Measurements from ENCODE around the gene HTR1D. TPM values are rescaled to one million over a fixed set of nuclear protein-coding genes. Genes with fewer than 3 reads are reported as not detected.
A peak's percentile ranks its signal among the peaks of the same experiment; 100 is the strongest.

Gene HTR1D
- total and polyA plus RNA-seq, 12 donors = 0.03 to 0.06 TPM; not detected in 10

DNA sequence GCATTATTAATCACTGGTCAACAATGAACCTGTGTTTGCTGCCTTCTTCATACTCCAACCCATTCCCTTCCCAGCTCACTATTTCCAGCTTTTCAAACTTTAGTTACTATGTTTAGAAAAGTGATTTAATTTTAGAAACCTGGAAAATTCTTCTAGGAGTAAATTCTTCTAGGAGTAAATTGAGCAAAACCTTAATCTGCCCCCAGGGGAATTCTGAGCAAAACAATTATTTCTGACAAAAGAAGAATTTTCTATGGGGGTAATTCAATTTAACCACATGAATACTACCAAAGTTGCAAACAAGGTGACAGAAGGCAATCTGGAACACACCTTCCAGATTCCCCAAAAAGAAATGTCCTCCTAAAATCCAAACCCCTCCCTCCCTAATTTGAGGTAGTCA, 50.4 kb downstream of the HTR1D start:
- DNase-seq = no peak
- intact Hi-C loops (cut with DNase I) = loop anchor here in 1 of 2 donors (5.0 kb wide), 1 partner anchor 65 kb away; no protein-coding TSS in a partner anchor
- H3K27me3 ChIP-seq = no peaks in the 10 kb centered on the region
- H3K36me3 ChIP-seq (replicated peaks in 1 of 2) = no peaks in the 10 kb centered on the region
- no peak for TF ChIP-seq POLR2A (IDR thresholded peaks at IDR 0.05)
- TF ChIP-seq, protein P1, sequence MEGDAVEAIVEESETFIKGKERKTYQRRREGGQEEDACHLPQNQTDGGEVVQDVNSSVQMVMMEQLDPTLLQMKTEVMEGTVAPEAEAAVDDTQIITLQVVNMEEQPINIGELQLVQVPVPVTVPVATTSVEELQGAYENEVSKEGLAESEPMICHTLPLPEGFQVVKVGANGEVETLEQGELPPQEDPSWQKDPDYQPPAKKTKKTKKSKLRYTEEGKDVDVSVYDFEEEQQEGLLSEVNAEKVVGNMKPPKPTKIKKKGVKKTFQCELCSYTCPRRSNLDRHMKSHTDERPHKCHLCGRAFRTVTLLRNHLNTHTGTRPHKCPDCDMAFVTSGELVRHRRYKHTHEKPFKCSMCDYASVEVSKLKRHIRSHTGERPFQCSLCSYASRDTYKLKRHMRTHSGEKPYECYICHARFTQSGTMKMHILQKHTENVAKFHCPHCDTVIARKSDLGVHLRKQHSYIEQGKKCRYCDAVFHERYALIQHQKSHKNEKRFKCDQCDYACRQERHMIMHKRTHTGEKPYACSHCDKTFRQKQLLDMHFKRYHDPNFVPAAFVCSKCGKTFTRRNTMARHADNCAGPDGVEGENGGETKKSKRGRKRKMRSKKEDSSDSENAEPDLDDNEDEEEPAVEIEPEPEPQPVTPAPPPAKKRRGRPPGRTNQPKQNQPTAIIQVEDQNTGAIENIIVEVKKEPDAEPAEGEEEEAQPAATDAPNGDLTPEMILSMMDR (IDR thresholded peaks at IDR 0.05) = no peak
- H3K4me1 ChIP-seq (replicated peaks in 1 of 2) = peaks cover 29 to 63% of the 10 kb centered on the region in 2 donors
- no peaks in the 10 kb centered on the region for H3K9me3 ChIP-seq (replicated peaks in 1 of 3)
- H3K27ac ChIP-seq = peak overlapping the region; percentile 78 to 98 (median 93)
- peak overlapping the region in 2 of 4 donors; percentile 21 to 69 for H3K4me3 ChIP-seq

DNA sequence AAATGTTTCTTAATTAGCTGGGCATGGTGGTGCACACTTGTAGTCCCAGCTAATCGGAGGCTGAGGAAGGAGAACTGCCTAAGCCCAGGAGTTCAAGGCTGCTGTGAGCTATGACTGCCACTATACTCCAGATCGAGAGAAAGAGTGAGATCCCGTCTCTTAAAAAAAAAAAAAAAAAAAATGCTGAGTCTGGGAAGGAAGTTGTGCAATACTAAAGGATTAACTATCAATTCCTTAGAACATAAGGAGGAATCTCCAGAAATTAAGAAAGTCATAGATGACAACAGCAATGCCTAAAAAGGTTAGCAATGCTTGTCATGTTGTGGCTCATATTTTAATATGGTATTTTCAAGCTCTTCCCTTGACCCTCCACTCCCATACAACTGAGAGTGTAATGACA, 53.9 kb downstream of the HTR1D start:
- intact Hi-C loops (cut with DNase I) = no loop called here
- Histone ChIP-seq H3K36me3 (replicated peaks in 1 of 2) (no peaks in the 10 kb centered on the region), H3K9me3 (replicated peaks in 1 of 3) (no peaks in the 10 kb centered on the region), H3K4me1 (replicated peaks in 1 of 2) (peaks cover 29 to 62% of the 10 kb centered on the region in 2 donors), H3K27ac (no peak overlapping the region), H3K4me3 (no peak overlapping the region), H3K27me3 (no peaks in the 10 kb centered on the region)
- no peak for DNase-seq
- WGBS, 4 donors = 11 to 24% (median 19%) methylated on average over 3 of the region's 3 CpGs
- TF ChIP-seq, protein P1 (IDR thresholded peaks at IDR 0.05) = no peak
- TF ChIP-seq POLR2A (IDR thresholded peaks at IDR 0.05) = no peak

DNA sequence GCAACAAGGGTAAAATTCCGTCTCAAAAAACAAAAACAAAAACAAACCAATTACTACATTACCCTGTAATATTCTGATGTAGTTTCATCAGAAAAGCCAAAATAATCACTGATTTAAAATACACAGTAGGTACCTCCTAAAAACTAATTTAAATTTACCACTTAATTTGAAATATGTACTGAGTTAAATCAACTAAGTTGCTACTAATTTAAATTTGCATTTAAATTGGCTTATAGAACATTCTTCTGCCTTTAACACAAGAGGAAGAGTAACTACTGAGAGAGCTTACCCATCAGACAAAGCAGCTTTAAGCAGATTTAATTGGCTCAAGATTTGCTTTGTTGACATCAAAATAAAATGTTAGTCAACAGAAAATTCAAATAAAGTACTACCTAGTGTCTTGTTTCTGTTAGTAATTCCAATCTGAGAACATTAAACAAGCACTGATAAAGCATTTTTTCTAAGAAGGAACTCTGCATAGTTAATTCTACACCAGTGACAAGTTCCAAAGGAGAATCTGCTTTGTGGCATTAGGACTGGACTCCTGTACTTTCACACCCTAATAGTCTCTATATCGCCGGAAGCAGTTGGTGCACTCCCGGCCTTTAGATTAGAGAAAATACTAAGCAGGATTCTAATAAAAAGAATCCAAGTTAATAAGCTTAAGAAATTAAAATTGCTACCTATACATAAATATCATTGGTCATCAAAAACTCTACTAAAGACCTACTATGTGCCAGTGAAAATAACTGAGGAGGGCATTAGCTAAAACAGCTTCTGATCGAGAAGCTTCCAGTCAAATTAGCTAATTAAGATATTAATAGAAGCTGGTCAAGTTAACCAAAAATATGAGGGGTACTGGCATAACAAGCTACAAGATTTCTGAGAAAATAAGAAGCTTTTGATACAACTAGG, 57.1 kb downstream of the HTR1D start:
- Histone ChIP-seq H3K4me3 (no peak overlapping the region), H3K27me3 (no peaks in the 10 kb centered on the region), H3K36me3 (replicated peaks in 1 of 2) (no peaks in the 10 kb centered on the region), H3K27ac (no peak overlapping the region), H3K4me1 (replicated peaks in 1 of 2) (peaks cover 24 to 64% of the 10 kb centered on the region in 2 donors), H3K9me3 (replicated peaks in 1 of 3) (no peaks in the 10 kb centered on the region)
- 64 to 74% (median 68%) methylated on average over 5 of the region's 5 CpGs for WGBS, 4 donors
- no peak for DNase-seq
- intact Hi-C loops (cut with DNase I) = no loop called here
- TF ChIP-seq, protein P1 (IDR thresholded peaks at IDR 0.05) = no peak
- no peak for TF ChIP-seq POLR2A (IDR thresholded peaks at IDR 0.05)

DNA sequence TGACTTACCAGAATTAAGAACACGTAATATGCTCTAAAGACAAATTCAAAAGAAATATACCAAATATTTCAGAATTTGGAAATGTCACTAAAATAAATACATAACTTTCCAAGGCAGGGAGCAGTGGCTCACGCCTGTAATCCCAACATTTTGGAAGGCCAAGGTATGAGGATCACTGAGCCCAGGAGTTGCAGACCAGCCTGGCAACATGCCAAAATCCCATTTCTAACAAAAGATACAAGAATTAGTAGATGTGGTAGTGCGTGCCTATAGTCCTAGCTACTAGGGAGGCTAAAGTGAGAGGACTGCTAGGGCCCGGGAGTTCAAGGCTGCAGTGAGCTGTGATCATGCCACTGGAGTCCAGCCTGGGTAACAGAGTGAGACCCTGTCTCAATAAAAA, 60.4 kb downstream of the HTR1D start:
- no peak overlapping the region for H3K27ac ChIP-seq
- no peak for TF ChIP-seq POLR2A (IDR thresholded peaks at IDR 0.05)
- TF ChIP-seq, protein P1 (IDR thresholded peaks at IDR 0.05) = no peak
- WGBS, 4 donors = 82 to 88% (median 87%) methylated on average over 4 of the region's 4 CpGs
- intact Hi-C loops (cut with DNase I) = no loop called here
- H3K9me3 ChIP-seq (replicated peaks in 1 of 3) = no peaks in the 10 kb centered on the region
- peaks cover 12 to 43% of the 10 kb centered on the region in 2 donors for H3K4me1 ChIP-seq (replicated peaks in 1 of 2)
- DNase-seq = no peak
- no peak overlapping the region for H3K4me3 ChIP-seq
- no peaks in the 10 kb centered on the region for H3K36me3 ChIP-seq (replicated peaks in 1 of 2)
- H3K27me3 ChIP-seq = no peaks in the 10 kb centered on the region
